Hepatocyte (in vitro differentiated cells): Measurements from ENCODE around the gene RIMBP2.

ENCODE experiments used
- CTCF ChIP-seq: fragments of 200-600 bp; sonication (generic); IDR thresholded peaks from 2 replicates; pipeline ENCODE4 v1.5.1; 2016; ENCODE audit warnings: antibody characterized with exemption, mild to moderate bottlenecking; ENCODE audit not compliant: poor library complexity
- EZH2 ChIP-seq: fragments of 200-600 bp; sonication (generic); IDR thresholded peaks from 2 replicates; pipeline ENCODE4 v1.6.1; 2016; ENCODE audit warnings: antibody characterized with exemption, mild to moderate bottlenecking, borderline replicate concordance
- EZH2phosphoT487 ChIP-seq: fragments of 200-600 bp; sonication (generic); IDR thresholded peaks from one replicate; pipeline ENCODE4 v1.6.1; 2018; ENCODE audit warnings: antibody characterized with exemption, mild to moderate bottlenecking, low read depth, moderate library complexity; ENCODE audit not compliant: unreplicated experiment, severe bottlenecking

- TF ChIP-seq CTCF (no peak), EZH2phosphoT487 (no peak), EZH2 (no peak)
Observed at GRCh38 chr12:130468700-130469245, 247.3 kb downstream of the RIMBP2 start.
